GM10266 (cell line): Measurements from ENCODE around the gene PDE1C.

Source experiments
- DNase-seq: peaks from one replicate; pipeline ENCODE4 v3.0.0; 2012; ENCODE audit errors: extremely low spot score
- TF ChIP-seq, protein P1 (sequence below): IDR thresholded peaks from 2 replicates; pipeline ENCODE4 v1.5.1; 2012; ENCODE audit warnings: mild to moderate bottlenecking, low read depth; ENCODE audit not compliant: control insufficient read depth, insufficient read depth; ENCODE audit errors: missing control alignments

The PDE1C gene

DNA sequence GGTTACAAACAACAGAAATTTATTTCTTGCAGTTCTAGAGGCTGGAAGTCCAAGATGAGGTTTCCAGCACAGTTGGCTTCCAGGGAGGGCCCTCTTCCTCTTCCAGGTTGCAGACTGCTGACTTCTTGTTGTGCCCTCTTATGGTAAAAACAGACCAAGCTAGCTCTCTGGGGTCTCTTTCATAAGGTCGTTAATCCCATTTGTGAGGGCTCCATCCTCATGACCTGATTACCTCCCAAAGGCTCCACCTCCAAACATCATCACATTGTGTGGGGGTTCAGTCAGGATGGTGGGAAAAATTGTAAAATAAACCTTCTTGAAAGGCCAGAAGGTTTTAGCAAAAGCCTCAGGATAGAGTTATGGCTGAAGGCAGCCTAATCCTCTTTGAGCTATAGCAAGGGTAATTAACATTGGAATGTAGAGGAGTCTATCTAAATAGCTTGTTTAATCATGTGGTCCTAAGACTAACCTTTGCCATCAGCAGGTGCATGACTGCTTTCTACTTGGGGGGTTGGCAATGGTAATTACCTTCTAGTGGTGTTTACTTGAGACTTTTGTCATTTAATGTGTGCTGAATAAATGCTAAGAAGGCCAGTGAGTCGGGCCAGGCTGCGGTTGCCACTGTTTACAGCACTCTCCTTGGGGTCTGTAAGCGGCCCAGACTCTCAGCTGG, 302.4 kb downstream of the PDE1C start:
- DNase-seq: no peak
- TF ChIP-seq, protein P1, sequence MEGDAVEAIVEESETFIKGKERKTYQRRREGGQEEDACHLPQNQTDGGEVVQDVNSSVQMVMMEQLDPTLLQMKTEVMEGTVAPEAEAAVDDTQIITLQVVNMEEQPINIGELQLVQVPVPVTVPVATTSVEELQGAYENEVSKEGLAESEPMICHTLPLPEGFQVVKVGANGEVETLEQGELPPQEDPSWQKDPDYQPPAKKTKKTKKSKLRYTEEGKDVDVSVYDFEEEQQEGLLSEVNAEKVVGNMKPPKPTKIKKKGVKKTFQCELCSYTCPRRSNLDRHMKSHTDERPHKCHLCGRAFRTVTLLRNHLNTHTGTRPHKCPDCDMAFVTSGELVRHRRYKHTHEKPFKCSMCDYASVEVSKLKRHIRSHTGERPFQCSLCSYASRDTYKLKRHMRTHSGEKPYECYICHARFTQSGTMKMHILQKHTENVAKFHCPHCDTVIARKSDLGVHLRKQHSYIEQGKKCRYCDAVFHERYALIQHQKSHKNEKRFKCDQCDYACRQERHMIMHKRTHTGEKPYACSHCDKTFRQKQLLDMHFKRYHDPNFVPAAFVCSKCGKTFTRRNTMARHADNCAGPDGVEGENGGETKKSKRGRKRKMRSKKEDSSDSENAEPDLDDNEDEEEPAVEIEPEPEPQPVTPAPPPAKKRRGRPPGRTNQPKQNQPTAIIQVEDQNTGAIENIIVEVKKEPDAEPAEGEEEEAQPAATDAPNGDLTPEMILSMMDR: no peak

DNA sequence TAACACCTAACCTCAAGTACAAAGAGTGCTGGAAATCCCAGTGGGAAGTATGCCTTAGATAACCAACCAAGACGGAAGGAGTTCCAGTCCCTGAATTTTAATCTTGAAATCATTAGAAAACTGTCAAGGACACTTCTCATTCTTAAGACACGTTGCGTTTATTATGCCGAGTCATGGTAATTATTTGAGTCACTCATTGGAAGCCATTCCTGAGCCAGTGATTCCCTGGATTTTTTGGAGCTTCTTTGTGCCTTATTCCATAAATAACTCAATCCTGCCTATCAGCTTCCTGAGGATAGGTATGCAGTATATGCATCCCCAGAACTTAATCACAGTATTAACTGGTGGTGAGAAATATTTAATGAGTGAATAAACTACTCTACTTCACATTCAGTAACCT, 305.7 kb downstream of the PDE1C start:
- TF ChIP-seq, protein P1: no peak
- no peak for DNase-seq

DNA sequence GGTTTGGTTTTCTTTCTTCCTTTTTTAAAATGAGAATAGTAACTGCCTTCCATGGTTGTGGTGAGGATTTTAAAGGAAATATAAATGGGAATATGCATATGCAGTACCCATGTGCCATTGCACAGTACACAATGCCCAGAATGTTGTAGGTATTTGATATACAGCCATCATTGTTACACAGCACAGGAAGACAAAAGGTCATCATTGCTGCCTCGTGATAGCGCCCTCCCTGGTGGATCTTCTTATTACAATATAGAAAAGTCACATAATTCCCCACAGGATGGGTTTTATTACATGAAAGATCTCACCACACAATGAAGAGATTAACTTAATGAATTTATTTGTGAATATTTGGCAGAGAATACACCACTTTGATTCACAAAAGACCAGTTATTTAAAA, 306.7 kb downstream of the PDE1C start:
- DNase-seq: no peak
- TF ChIP-seq, protein P1: no peak

- no peak for DNase-seq
- TF ChIP-seq, protein P1: no peak
Observed at GRCh38 chr7:31761646-31762045, 308.6 kb downstream of the PDE1C start.

DNA sequence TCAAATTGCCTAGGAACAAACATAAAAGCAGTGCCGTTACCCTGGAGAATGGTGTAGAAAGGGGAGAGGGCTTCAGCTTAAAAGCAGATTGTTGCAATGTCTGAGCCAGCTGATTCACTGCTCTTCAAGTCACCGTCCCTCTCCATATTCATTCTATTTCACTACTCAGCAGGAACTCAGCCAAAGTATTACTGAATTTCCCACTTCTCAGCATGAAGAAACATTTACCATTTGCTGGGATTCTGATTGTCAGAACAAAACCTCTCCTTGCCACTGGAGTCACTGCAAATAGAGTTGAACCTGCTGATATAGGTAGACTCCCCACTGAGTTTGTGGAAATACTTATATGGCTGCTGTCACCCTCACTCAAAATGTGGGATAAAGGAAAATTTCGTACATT, 311.5 kb downstream of the PDE1C start:
- TF ChIP-seq, protein P1: no peak
- no peak for DNase-seq

DNA sequence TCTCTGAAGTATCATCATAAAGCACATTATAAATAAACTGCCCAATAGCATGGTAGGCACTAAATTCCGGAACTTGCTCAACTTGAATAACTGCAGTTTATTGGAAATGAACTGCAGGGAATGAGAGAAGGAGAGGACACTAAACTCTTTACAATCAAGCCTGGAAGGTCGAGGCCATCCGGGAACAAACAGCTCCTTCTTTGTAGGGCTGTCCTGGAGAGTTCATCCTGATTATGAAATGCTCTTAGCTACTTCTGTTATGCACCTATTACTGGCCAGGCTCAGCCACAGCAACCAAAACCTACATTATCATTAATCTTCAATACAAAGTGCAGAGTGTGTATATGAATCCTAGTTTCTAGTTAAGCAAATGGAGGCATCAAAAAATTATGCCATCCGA, 318.5 kb downstream of the PDE1C start:
- DNase-seq: no peak
- TF ChIP-seq, protein P1: no peak

DNA sequence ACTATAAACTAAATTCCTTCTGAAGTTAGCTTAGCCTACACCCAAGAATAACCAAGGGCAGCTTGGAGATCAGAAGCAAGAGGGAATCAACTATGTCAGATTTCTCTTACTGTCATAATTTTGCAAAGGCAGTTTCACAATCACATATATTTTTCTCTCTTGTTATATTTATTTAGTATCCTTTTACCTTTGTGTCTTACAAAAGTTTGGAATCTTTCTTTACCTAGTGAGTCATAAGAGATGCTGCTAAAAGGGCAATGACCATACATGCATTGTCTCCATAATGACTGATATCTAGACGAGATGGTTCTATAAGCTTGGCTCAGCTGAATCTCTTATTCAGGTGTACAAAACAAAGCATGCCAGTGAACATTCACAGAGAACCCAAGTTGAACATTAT, 322.1 kb downstream of the PDE1C start:
- TF ChIP-seq, protein P1: no peak

More for the DNA sequence above, 322.1 kb downstream of the PDE1C start:
- no peak for DNase-seq
